T-cell (primary cell): ENCODE results near the gene CD302. TPM values are rescaled to one million over a fixed set of nuclear protein-coding genes. Genes with fewer than 3 reads are reported as not detected.
"Not testable (repeated sequence)": the region's sequence is repeated elsewhere in the genome, so short reads cannot be mapped to it uniquely, and the experiment has no call there.

Experiments
- ATAC-seq, 4 experiments: fragments of 200-7000 bp in 3 of 4; fragments of 150-1000 bp in 1 of 4; cut with Tn5 transposase; replicated peaks in 1 of 4; 1 replicate in 3 of 4; 2 replicates in 1 of 4; pipeline ENCODE4 v1.10.0; 2021; ENCODE audit warnings: moderate library complexity in 3 of 4, mild to moderate bottlenecking in 2 of 4, moderate number of reproducible peaks in 1 of 4
- CTCF ChIA-PET, 2 donors: fragments of 300-600 bp; sonication (Branson Sonifier 250); formaldehyde crosslinking; loops; one replicate each; lab custom pipeline; 2022; ENCODE audit warnings: antibody characterized with exemption in 2 of 2; lab: Charles Lee
- POLR2A ChIA-PET, 2 donors: fragments of 300-600 bp; sonication (Branson Sonifier 250); formaldehyde crosslinking; loops; one replicate each; lab custom pipeline; 2022; ENCODE audit warnings: antibody characterized with exemption in 2 of 2; lab: Charles Lee
- DNase-seq, 35 experiments: peaks; one replicate each; pipeline versions ENCODE4 v3.0.0 to v3.0.0-alpha.2; 2013 to 2023
- H3K27ac ChIP-seq: one replicate; pipeline ENCODE4 v1.5.1; 2013; ENCODE audit warnings: low read length
- H3K27me3 ChIP-seq, 2 experiments: replicated peaks in 1 of 2; 1 replicate in 1 of 2; 2 replicates in 1 of 2; pipeline versions ENCODE4 v1.6.1 to v1.7.0; 2013; ENCODE audit warnings: low read length in 1 of 2, mixed read lengths in 1 of 2; ENCODE audit not compliant: control insufficient read depth in 2 of 2, insufficient read depth in 2 of 2; ENCODE audit errors: extremely low read depth in 1 of 2
- H3K36me3 ChIP-seq, 2 donors: 1 replicate in 1 of 2; 2 replicates in 1 of 2; pipeline versions ENCODE4 v1.6.1 to v1.7.0; 2013; ENCODE audit warnings: low read length in 1 of 2; ENCODE audit not compliant: control insufficient read depth in 2 of 2, insufficient read depth in 1 of 2; ENCODE audit errors: extremely low read depth in 1 of 2
- H3K4me1 ChIP-seq, 2 experiments: 1 replicate in 1 of 2; 2 replicates in 1 of 2; pipeline versions ENCODE4 v1.6.1 to v1.7.0; 2013; ENCODE audit warnings: low read length in 2 of 2, mixed read lengths in 1 of 2; ENCODE audit not compliant: insufficient read depth in 2 of 2, control insufficient read depth in 1 of 2; ENCODE audit errors: extremely low read depth in 1 of 2
- H3K4me3 ChIP-seq, 2 donors: 1 replicate in 1 of 2; 2 replicates in 1 of 2; pipeline versions ENCODE4 v1.5.1 to v1.7.0; 2013; ENCODE audit warnings: mild to moderate bottlenecking in 2 of 2, low read length in 1 of 2, moderate library complexity in 1 of 2; ENCODE audit not compliant: control insufficient read depth in 1 of 2; ENCODE audit errors: extremely low read depth in 1 of 2
- H3K9me3 ChIP-seq: 2 replicates; pipeline ENCODE4 v1.7.0; 2013
- H3K27ac Mint-ChIP-seq, 2 donors: one replicate each; pipeline ENCODE4 v1.8.0; 2020 to 2021; ENCODE audit warnings: mild to moderate bottlenecking in 2 of 2, mixed read lengths in 2 of 2
- H3K27me3 Mint-ChIP-seq, 2 donors: one replicate each; pipeline ENCODE4 v1.8.0; 2021 to 2022; ENCODE audit warnings: mixed read lengths in 2 of 2
- H3K36me3 Mint-ChIP-seq: one replicate; pipeline ENCODE4 v1.8.0; 2021; ENCODE audit warnings: mixed read lengths
- H3K4me1 Mint-ChIP-seq, 3 donors: one replicate each; pipeline ENCODE4 v1.8.0; 2020 to 2022; ENCODE audit warnings: mixed read lengths in 3 of 3, mild to moderate bottlenecking in 1 of 3
- H3K4me3 Mint-ChIP-seq, 3 donors: one replicate each; pipeline ENCODE4 v1.8.0; 2020 to 2022; ENCODE audit warnings: mild to moderate bottlenecking in 3 of 3, mixed read lengths in 3 of 3, moderate library complexity in 3 of 3
- H3K9me3 Mint-ChIP-seq, 3 donors: one replicate each; pipeline ENCODE4 v1.8.0; 2020 to 2022; ENCODE audit warnings: mixed read lengths in 3 of 3
- WGBS: methylation state at CpG from one replicate; pipeline ENCODE4 v1.1.5; 2013; ENCODE audit warnings: missing lambda C conversion rate; ENCODE audit not compliant: insufficient coverage; 5-methylcytosine and 5-hydroxymethylcytosine counted together
- total RNA-seq, 35 experiments: library from RNA in 6 of 35; stranded (reverse) in 6 of 35; fragments of 120-200 nt in 1 of 35; gene quantifications; one replicate each; pipeline versions ENCODE4 v1.2.1 to v1.2.4 and lab custom pipeline; 2013 to 2026

Gene CD302
- total RNA-seq, 5 donors from 2014 or later (not counting 1 experiment from before 2014, with no cell fraction given), result 1.0 to 1.6 (median 1.2) TPM

DNA sequence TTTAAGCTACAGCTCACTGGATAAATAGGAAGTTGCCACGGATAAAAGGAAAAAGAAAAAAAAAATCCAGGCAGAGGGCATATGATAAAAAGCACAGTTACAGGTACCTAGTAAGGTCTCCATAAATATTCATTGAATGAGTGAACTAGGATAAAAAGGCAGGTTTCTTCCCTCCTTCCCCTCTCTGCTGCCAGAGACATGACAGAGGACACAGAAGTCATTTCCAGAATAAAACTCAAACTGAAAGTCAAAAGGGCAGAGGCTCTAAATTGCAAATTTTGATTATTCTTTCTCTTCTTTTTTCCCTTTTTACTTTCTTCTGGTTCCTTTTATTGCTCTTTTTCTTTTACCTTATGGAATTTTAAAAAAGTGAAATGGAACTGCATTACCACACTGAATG lies 7.7 kb downstream of the CD302 start:
- Mint-ChIP-seq H3K27ac (no peak overlapping the region), H3K4me1 (peaks cover 0 to 5% (median 0%) of the 10 kb centered on the region in 3 donors), H3K9me3 (no peaks in the 10 kb centered on the region), H3K36me3 (no peaks in the 10 kb centered on the region), H3K4me3 (no peak overlapping the region), H3K27me3 (no peaks in the 10 kb centered on the region)
- CTCF ChIA-PET, result no interaction called here
- no CpG with 5 or more reads among the region's 1 CpG for WGBS
- H3K27ac ChIP-seq, result no peak overlapping the region
- POLR2A ChIA-PET, result no interaction called here
- ATAC-seq, result no peak
- no peaks in the 10 kb centered on the region for H3K27me3 ChIP-seq
- no peak overlapping the region for H3K4me3 ChIP-seq
- H3K4me1 ChIP-seq, result no peaks in the 10 kb centered on the region
- H3K9me3 ChIP-seq, result no peaks in the 10 kb centered on the region
- H3K36me3 ChIP-seq, result no peaks in the 10 kb centered on the region
- DNase-seq, result no peak

DNA sequence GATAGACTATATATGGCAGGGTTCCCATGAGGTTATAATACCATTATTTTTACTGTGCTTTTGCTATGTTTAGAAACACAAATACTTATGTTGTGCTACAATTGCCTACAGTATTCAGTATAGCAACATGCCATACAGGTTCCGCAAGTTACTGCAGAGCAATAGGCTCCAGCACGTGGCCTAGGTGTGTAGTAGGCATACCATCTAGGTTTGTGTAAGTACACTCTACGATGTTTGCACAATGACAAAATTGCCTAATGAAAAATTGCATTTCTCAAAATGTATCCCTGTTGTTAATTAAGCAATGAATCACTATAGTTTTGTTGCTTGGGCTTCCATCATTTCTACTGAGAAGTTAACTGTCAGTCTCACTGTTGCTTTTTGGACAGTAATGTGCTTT lies 9.8 kb downstream of the CD302 start:
- CTCF ChIA-PET, result no interaction called here

DNA sequence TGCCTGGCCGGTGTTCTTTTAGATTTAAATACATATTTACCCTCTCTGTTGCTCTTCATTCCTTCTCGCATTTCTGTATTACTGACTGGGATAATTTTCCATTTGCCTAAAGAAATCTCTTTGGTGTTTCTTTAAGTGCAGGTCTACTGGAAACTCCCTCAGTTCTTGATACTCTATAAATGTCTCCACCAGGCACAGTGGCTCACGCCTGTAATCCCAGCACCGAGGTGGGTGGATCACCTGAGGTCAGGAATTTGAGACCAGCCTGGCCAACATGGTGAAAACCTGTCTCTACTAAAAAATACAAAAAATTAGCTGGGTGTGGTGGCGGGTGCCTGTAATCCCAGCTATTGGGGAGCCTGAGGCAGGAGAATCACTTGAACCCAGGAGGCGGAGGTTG lies 10.4 kb downstream of the CD302 start:
- H3K9me3 ChIP-seq, CTCF ChIA-PET, H3K9me3 Mint-ChIP-seq, H3K27me3 Mint-ChIP-seq, DNase-seq, H3K36me3 ChIP-seq, ATAC-seq, H3K4me3 Mint-ChIP-seq, H3K36me3 Mint-ChIP-seq, H3K27me3 ChIP-seq, H3K27ac Mint-ChIP-seq, POLR2A ChIA-PET, H3K4me1 Mint-ChIP-seq, H3K4me1 ChIP-seq, H3K27ac ChIP-seq, H3K4me3 ChIP-seq: not testable (repeated sequence)
- no CpG with 5 or more reads among the region's 6 CpGs for WGBS

More for the DNA sequence above, 9.8 kb downstream of the CD302 start:
- no peaks in the 10 kb centered on the region for H3K36me3 ChIP-seq
- Mint-ChIP-seq H3K36me3 (no peaks in the 10 kb centered on the region), H3K4me1 (peaks cover 0 to 5% (median 0%) of the 10 kb centered on the region in 3 donors), H3K27ac (no peak overlapping the region), H3K27me3 (no peaks in the 10 kb centered on the region), H3K4me3 (no peak overlapping the region), H3K9me3 (no peaks in the 10 kb centered on the region)
- no peaks in the 10 kb centered on the region for H3K9me3 ChIP-seq
- DNase-seq (no peak), ATAC-seq (no peak)
- H3K27ac ChIP-seq, result no peak overlapping the region
- no peaks in the 10 kb centered on the region for H3K4me1 ChIP-seq
- no peak overlapping the region for H3K4me3 ChIP-seq
- POLR2A ChIA-PET, result no interaction called here
- H3K27me3 ChIP-seq, result no peaks in the 10 kb centered on the region
- 100% methylated on average over 1 of the region's 3 CpGs for WGBS

DNA sequence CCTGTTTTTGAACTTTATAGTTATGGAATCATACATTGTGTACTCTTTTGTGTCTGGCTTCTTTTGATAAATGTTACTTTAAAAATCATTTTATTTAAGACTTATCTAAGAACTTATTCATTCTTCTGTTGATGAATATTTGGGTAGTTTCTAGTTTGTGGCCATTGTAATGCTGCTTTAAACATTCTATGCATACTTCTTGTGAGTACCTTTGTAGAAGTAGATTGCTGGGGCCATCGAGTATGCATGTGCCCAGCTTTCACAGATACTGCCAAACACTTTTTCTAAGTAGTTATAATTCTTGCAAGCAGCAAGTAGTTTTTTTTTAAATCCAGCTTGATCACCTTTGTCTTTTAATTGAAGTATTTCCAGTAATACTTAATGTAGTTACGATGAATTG lies 11.1 kb downstream of the CD302 start:
- H3K27ac ChIP-seq, result no peak overlapping the region
- no peak for DNase-seq
- H3K4me3 Mint-ChIP-seq, result no peak overlapping the region
- no peaks in the 10 kb centered on the region for H3K4me1 ChIP-seq
- H3K36me3 ChIP-seq, result no peaks in the 10 kb centered on the region
- no CpG with 5 or more reads among the region's 2 CpGs for WGBS
- H3K9me3 Mint-ChIP-seq, result no peaks in the 10 kb centered on the region
- no peaks in the 10 kb centered on the region for H3K27me3 ChIP-seq
- no peaks in the 10 kb centered on the region for H3K27me3 Mint-ChIP-seq
- no peaks in the 10 kb centered on the region for H3K36me3 Mint-ChIP-seq
- no peak for ATAC-seq
- ChIA-PET POLR2A (no interaction called here), CTCF (no interaction called here)
- H3K27ac Mint-ChIP-seq, result no peak overlapping the region
- no peaks in the 10 kb centered on the region for H3K9me3 ChIP-seq
- no peak overlapping the region for H3K4me3 ChIP-seq
- peaks cover 0 to 5% (median 0%) of the 10 kb centered on the region in 3 donors for H3K4me1 Mint-ChIP-seq

DNA sequence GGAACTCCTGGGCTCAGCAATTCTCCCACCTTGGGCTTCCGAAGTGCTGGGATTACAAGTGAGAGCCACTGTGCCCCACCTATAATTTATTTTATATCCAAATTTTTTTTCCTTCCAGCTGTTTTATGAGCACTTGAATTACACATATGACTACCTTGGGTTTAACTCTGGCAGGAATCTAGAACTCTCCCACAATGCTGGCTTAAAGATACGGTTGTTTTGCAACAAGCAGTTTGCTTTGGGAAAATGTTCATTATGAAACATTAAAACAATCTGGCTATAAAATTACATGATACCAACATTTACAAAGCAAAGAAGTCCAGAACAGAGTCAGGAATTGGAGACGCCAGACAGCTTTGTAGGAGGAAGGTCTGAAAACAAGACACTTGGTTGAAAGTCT lies 12.8 kb downstream of the CD302 start:
- no peak overlapping the region for H3K4me3 Mint-ChIP-seq
- H3K36me3 Mint-ChIP-seq, result no peaks in the 10 kb centered on the region
- H3K4me1 Mint-ChIP-seq, result peaks cover 0 to 5% (median 0%) of the 10 kb centered on the region in 3 donors
- H3K27ac Mint-ChIP-seq, result no peak overlapping the region
- H3K9me3 Mint-ChIP-seq, result no peaks in the 10 kb centered on the region
- no peaks in the 10 kb centered on the region for H3K27me3 Mint-ChIP-seq
- H3K4me1 ChIP-seq, result no peaks in the 10 kb centered on the region
- no peak overlapping the region for H3K27ac ChIP-seq
- WGBS, result no CpG with 5 or more reads among the region's 3 CpGs
- CTCF ChIA-PET, result no interaction called here
- no peaks in the 10 kb centered on the region for H3K9me3 ChIP-seq
- H3K4me3 ChIP-seq, result no peak overlapping the region
- no peak for DNase-seq
- no peaks in the 10 kb centered on the region for H3K36me3 ChIP-seq
- no peak for ATAC-seq
- no peaks in the 10 kb centered on the region for H3K27me3 ChIP-seq
- POLR2A ChIA-PET, result no interaction called here

DNA sequence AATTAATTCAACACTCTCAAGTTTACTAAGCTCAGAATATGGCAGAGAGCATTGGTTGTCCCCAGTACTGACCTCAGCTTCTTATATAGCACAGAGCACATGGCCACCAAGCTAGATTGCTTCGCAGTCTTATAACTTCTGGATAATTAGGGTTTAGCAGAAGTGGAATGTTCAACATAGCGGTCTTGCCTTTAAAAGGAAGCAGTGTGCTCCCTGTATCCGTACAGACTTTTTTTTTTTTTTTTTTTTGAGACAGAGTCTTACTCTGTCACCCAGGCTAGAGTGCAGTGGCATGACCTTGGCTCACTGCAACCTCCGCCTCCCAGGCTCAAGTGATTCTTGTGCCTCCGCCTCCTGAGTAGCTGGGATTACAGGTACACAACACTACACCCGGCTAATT lies 13.3 kb downstream of the CD302 start:
- H3K4me1 ChIP-seq, CTCF ChIA-PET, H3K36me3 ChIP-seq, H3K9me3 ChIP-seq, H3K27ac ChIP-seq, H3K27ac Mint-ChIP-seq, H3K4me3 ChIP-seq, DNase-seq, H3K27me3 Mint-ChIP-seq, H3K4me1 Mint-ChIP-seq, H3K9me3 Mint-ChIP-seq, ATAC-seq, H3K4me3 Mint-ChIP-seq, H3K36me3 Mint-ChIP-seq, H3K27me3 ChIP-seq: not testable (repeated sequence)
- POLR2A ChIA-PET, result interaction anchor here in 1 of 2 donors (0.5 kb wide), 1 partner anchor 26 kb away, joined by 3 read pairs; no protein-coding TSS in a partner anchor
- 100% methylated on average over 1 of the region's 6 CpGs for WGBS

DNA sequence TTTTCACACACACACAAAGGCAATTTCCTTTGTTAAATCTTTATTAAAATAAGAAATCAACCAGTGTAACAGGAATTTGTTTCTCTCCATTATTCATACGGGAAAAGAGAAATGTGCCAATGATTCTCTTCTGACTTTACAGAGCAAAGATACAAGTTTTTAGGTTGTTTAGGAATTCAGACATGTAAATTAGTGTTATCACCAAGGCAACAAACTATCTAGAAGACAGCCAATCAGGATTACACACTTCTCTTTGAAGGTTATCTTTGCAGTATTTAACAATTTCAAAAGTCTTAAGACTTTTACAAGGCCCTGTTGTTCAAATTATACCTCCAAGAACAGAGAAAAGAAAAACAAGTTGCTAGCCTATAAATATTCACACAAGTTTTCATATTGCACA lies 14.5 kb downstream of the CD302 start:
- H3K4me1 Mint-ChIP-seq, result peaks cover 0 to under 1% (median 0%) of the 10 kb centered on the region in 3 donors
- no peaks in the 10 kb centered on the region for H3K36me3 Mint-ChIP-seq
- no peak overlapping the region for H3K27ac Mint-ChIP-seq
- no peak overlapping the region for H3K4me3 ChIP-seq
- no peak overlapping the region for H3K27ac ChIP-seq
- H3K27me3 ChIP-seq, result no peaks in the 10 kb centered on the region
- no peaks in the 10 kb centered on the region for H3K27me3 Mint-ChIP-seq
- WGBS, result no CpG with 5 or more reads among the region's 1 CpG
- ChIA-PET CTCF (no interaction called here), POLR2A (no interaction called here)
- H3K36me3 ChIP-seq, result no peaks in the 10 kb centered on the region
- ATAC-seq, result no peak
- H3K9me3 ChIP-seq, result no peaks in the 10 kb centered on the region
- no peaks in the 10 kb centered on the region for H3K9me3 Mint-ChIP-seq
- no peak overlapping the region for H3K4me3 Mint-ChIP-seq
- no peak for DNase-seq
- H3K4me1 ChIP-seq, result no peaks in the 10 kb centered on the region
